CD4-positive, alpha-beta T cell treated with Interleukin-17A for 4 hours (primary cell): Measurements from ENCODE around the gene MPHOSPH10.
A peak's percentile ranks its signal among the peaks of the same experiment; 100 is the strongest.
"Not testable (repeated sequence)": the region's sequence is repeated elsewhere in the genome, so short reads cannot be mapped to it uniquely, and the experiment has no call there.

Source experiments
- DNase-seq: peaks from one replicate; pipeline ENCODE4 v3.0.0-alpha.2; 2020; ENCODE audit warnings: mixed read lengths

The MPHOSPH10 gene

GRCh38 chr2:71130152-71130904 is at the start of gene MPHOSPH10, which contains the start of gene MCEE:
MPHOSPH10 (plus strand) TSS chr2:71130634; CDS start chr2:71130666, 32 bp downstream.
MCEE (minus strand) TSS chr2:71130229; CDS start chr2:71130219, 10 bp downstream.
- DNase-seq, result peak; percentile 93

GRCh38 chr2:71082402-71083252 is 47.8 kb upstream of the MPHOSPH10 start:
- DNase-seq, result peak; percentile 15

- not testable (repeated sequence) for DNase-seq
Measured at GRCh38 chr2:71083297-71083696, 47.1 kb upstream of the MPHOSPH10 start.

GRCh38 chr2:71083752-71084312 is 46.6 kb upstream of the MPHOSPH10 start:
- not testable (repeated sequence) for DNase-seq

- DNase-seq, result not testable (repeated sequence)
Measured at GRCh38 chr2:71085325-71086003, 45.0 kb upstream of the MPHOSPH10 start.

- not testable (repeated sequence) for DNase-seq
Measured at GRCh38 chr2:71089475-71089874, 41.0 kb upstream of the MPHOSPH10 start.

GRCh38 chr2:71091808-71092207 is 38.6 kb upstream of the MPHOSPH10 start:
- not testable (repeated sequence) for DNase-seq

- DNase-seq, result not testable (repeated sequence)
Measured at GRCh38 chr2:71092491-71093260, 37.8 kb upstream of the MPHOSPH10 start.

GRCh38 chr2:71100195-71100964 is 30.1 kb upstream of the MPHOSPH10 start:
- peak; percentile 60 for DNase-seq

- no peak for DNase-seq
Measured at GRCh38 chr2:71101656-71102055, 28.8 kb upstream of the MPHOSPH10 start.

GRCh38 chr2:71102981-71103681 is 27.3 kb upstream of the MPHOSPH10 start:
- DNase-seq, result no peak

- no peak for DNase-seq
Measured at GRCh38 chr2:71103809-71104208, 26.6 kb upstream of the MPHOSPH10 start.

- not testable (repeated sequence) for DNase-seq
Measured at GRCh38 chr2:71106463-71106862, 24.0 kb upstream of the MPHOSPH10 start.

- DNase-seq, result no peak
Measured at GRCh38 chr2:71108091-71108490, 22.3 kb upstream of the MPHOSPH10 start.

- no peak for DNase-seq
Measured at GRCh38 chr2:71113843-71114242, 16.6 kb upstream of the MPHOSPH10 start.

GRCh38 chr2:71117063-71117462 is 13.4 kb upstream of the MPHOSPH10 start:
- no peak for DNase-seq

GRCh38 chr2:71120195-71120594 is 10.2 kb upstream of the MPHOSPH10 start:
- DNase-seq, result no peak

- no peak for DNase-seq
Measured at GRCh38 chr2:71121479-71121878, 9.0 kb upstream of the MPHOSPH10 start.

GRCh38 chr2:71122387-71123298 is 7.8 kb upstream of the MPHOSPH10 start:
- no peak for DNase-seq
